H1 (cell line): ENCODE results near the gene RGS4. TPM values are rescaled to one million over a fixed set of nuclear protein-coding genes. Genes with fewer than 3 reads are reported as not detected.

ENCODE experiments used
- CTCF ChIA-PET: fragments of 300-600 bp; sonication (Branson Sonifier 250); formaldehyde crosslinking; loops from one replicate; lab custom pipeline; 2021; ENCODE audit not compliant: partially characterized antibody; lab: Charles Lee
- POLR2A ChIA-PET: fragments of 300-600 bp; sonication (Branson Sonifier 250); formaldehyde crosslinking; loops from one replicate; lab custom pipeline; 2021; ENCODE audit warnings: inconsistent platforms; ENCODE audit not compliant: partially characterized antibody; lab: Charles Lee
- DNase-seq, 2 experiments: peaks; one replicate each; pipeline versions ENCODE4 v3.0.0 to v3.0.0-alpha.2; 2010 to 2022; ENCODE audit warnings: low spot score in 2 of 2, low read depth in 1 of 2, mixed read lengths in 1 of 2
- FAIRE-seq: peaks from 2 replicates; lab custom pipeline; 2011; peaks lifted over from hg19 to GRCh38; lab: Jason Lieb, UNC
- H2AFZ ChIP-seq: 2 replicates; pipeline ENCODE4 v1.8.1; 2012; ENCODE audit warnings: low read length, inconsistent platforms
- H2AK5ac ChIP-seq: 2 replicates; pipeline ENCODE4 v1.6.1; 2013; ENCODE audit warnings: low read depth, low read length
- H2BK120ac ChIP-seq: replicated peaks from 2 replicates; pipeline ENCODE3; 2013; ENCODE audit warnings: low read depth, low read length, inconsistent platforms
- H2BK12ac ChIP-seq: 2 replicates; pipeline ENCODE4 v1.6.1; 2013; ENCODE audit warnings: low read depth, low read length
- H2BK15ac ChIP-seq: 2 replicates; pipeline ENCODE4 v1.6.1; 2013; ENCODE audit warnings: low read length
- H2BK20ac ChIP-seq: 2 replicates; pipeline ENCODE4 v1.6.1; 2013; ENCODE audit warnings: low read length
- H2BK5ac ChIP-seq: 2 replicates; pipeline ENCODE4 v1.6.1; 2013; ENCODE audit warnings: low read depth, low read length
- H3K14ac ChIP-seq: 2 replicates; pipeline ENCODE4 v1.6.1; 2013; ENCODE audit warnings: inconsistent platforms; ENCODE audit not compliant: insufficient read length
- H3K18ac ChIP-seq: 2 replicates; pipeline ENCODE4 v1.6.1; 2013; ENCODE audit warnings: low read length; ENCODE audit errors: extremely low read depth
- H3K23ac ChIP-seq: 2 replicates; pipeline ENCODE4 v1.6.1; 2013; ENCODE audit warnings: inconsistent platforms; ENCODE audit not compliant: insufficient read length
- H3K23me2 ChIP-seq: 2 replicates; pipeline ENCODE4 v1.6.1; 2013; ENCODE audit warnings: low read depth, low read length
- H3K27ac ChIP-seq: 2 replicates; pipeline ENCODE4 v1.6.1; 2011; ENCODE audit warnings: low read depth, low read length, inconsistent platforms
- H3K27me3 ChIP-seq, 4 experiments: replicated peaks in 1 of 4; 1 replicate in 1 of 4; 2 replicates in 3 of 4; pipeline versions ENCODE4 v1.6.1 to v1.8.1; 2011 to 2013; ENCODE audit warnings: low read length in 3 of 4, mild to moderate bottlenecking in 3 of 4, inconsistent platforms in 2 of 4, mixed read lengths in 2 of 4, moderate library complexity in 1 of 4; ENCODE audit not compliant: control insufficient read depth in 3 of 4, insufficient read depth in 3 of 4; ENCODE audit errors: extremely low read depth in 1 of 4
- H3K36me3 ChIP-seq, 4 experiments: 2 replicates each; pipeline versions ENCODE4 v1.6.1 to v1.8.1; 2011 to 2013; ENCODE audit warnings: mild to moderate bottlenecking in 4 of 4, low read length in 3 of 4, moderate library complexity in 2 of 4, control low read depth in 1 of 4, inconsistent platforms in 1 of 4; ENCODE audit not compliant: insufficient read depth in 4 of 4, control insufficient read depth in 2 of 4
- H3K4ac ChIP-seq: replicated peaks from 2 replicates; pipeline ENCODE3; 2013; ENCODE audit warnings: low read length, low read depth, mixed read lengths, inconsistent platforms; ENCODE audit not compliant: insufficient read length
- H3K4me1 ChIP-seq, 4 experiments: replicated peaks in 1 of 4; 1 replicate in 1 of 4; 2 replicates in 3 of 4; pipeline versions ENCODE4 v1.6.1 to v1.8.1; 2011 to 2013; ENCODE audit warnings: low read length in 3 of 4, inconsistent platforms in 2 of 4, mixed read lengths in 1 of 4; ENCODE audit not compliant: insufficient read depth in 4 of 4, control insufficient read depth in 3 of 4
- H3K4me2 ChIP-seq, 2 experiments: 2 replicates each; pipeline versions ENCODE4 v1.6.1 to v1.8.1; 2011 to 2013; ENCODE audit warnings: low read depth in 2 of 2, low read length in 2 of 2, control low read depth in 1 of 2, inconsistent platforms in 1 of 2, mild to moderate bottlenecking in 1 of 2; ENCODE audit not compliant: insufficient read depth in 1 of 2
- H3K4me3 ChIP-seq, 4 experiments: fragments of 200-600, 300-600 bp in 1 of 4; sonication (generic), shearing (Covaris generic), sonication (Bioruptor Twin) in 1 of 4; 2 replicates each; pipeline versions ENCODE4 v1.5.1 to v1.8.1; 2011 to 2016; ENCODE audit warnings: low read length in 4 of 4, low read depth in 3 of 4, control low read depth in 2 of 4, inconsistent platforms in 2 of 4, mild to moderate bottlenecking in 2 of 4, mixed read lengths in 1 of 4, moderate library complexity in 1 of 4; ENCODE audit not compliant: insufficient read depth in 2 of 4; ENCODE audit errors: extremely low read depth in 1 of 4
- H3K56ac ChIP-seq: replicated peaks from 2 replicates; pipeline ENCODE3; 2013; ENCODE audit warnings: low read depth, mild to moderate bottlenecking, mixed read lengths, low read length, inconsistent platforms; ENCODE audit not compliant: insufficient read length
- H3K79me1 ChIP-seq: 2 replicates; pipeline ENCODE4 v1.6.1; 2013; ENCODE audit warnings: low read depth, low read length, control low read depth
- H3K79me2 ChIP-seq, 2 experiments: 2 replicates each; pipeline versions ENCODE4 v1.6.1 to v1.8.1; 2012 to 2013; ENCODE audit warnings: low read length in 2 of 2, mild to moderate bottlenecking in 2 of 2, inconsistent platforms in 1 of 2; ENCODE audit not compliant: insufficient read depth in 2 of 2, control insufficient read depth in 1 of 2
- H3K9ac ChIP-seq, 4 experiments: replicated peaks in 1 of 4; 1 replicate in 1 of 4; 2 replicates in 3 of 4; pipeline versions ENCODE4 v1.6.1 to v1.8.1; 2011 to 2013; ENCODE audit warnings: low read depth in 3 of 4, low read length in 3 of 4, control low read depth in 2 of 4, mild to moderate bottlenecking in 2 of 4, moderate library complexity in 2 of 4, inconsistent platforms in 1 of 4; ENCODE audit errors: extremely low read depth in 1 of 4
- H3K9me3 ChIP-seq, 2 experiments: 2 replicates each; pipeline versions ENCODE4 v1.6.1 to v1.8.1; 2012 to 2013; ENCODE audit warnings: mild to moderate bottlenecking in 2 of 2, moderate library complexity in 2 of 2, control low read depth in 1 of 2, inconsistent platforms in 1 of 2, low read depth in 1 of 2, low read length in 1 of 2, mixed read lengths in 1 of 2; ENCODE audit not compliant: insufficient read depth in 2 of 2
- H4K20me1 ChIP-seq, 2 experiments: replicated peaks in 1 of 2; 2 replicates each; pipeline versions ENCODE3 to v1.8.1; 2011 to 2013; ENCODE audit warnings: inconsistent platforms in 2 of 2, low read length in 2 of 2, mild to moderate bottlenecking in 1 of 2; ENCODE audit not compliant: insufficient read depth in 2 of 2, control insufficient read depth in 1 of 2
- H4K5ac ChIP-seq: 2 replicates; pipeline ENCODE4 v1.6.1; 2013; ENCODE audit warnings: low read length, low read depth, mixed read lengths, inconsistent platforms; ENCODE audit not compliant: insufficient read length
- H4K8ac ChIP-seq: 2 replicates; pipeline ENCODE4 v1.8.0; 2013; ENCODE audit warnings: mild to moderate bottlenecking, moderate library complexity, low read length, inconsistent platforms; ENCODE audit not compliant: insufficient read depth; ENCODE audit errors: extremely low read depth
- H4K91ac ChIP-seq: replicated peaks from 2 replicates; pipeline ENCODE3; 2013; ENCODE audit warnings: low read length, mixed read lengths, inconsistent platforms; ENCODE audit not compliant: insufficient read length
- WGBS, 2 experiments: shearing (Covaris generic) in 1 of 2; methylation state at CpG; one replicate each; pipeline versions ENCODE4 v1.1.6 to v1.1.7; 2013 to 2015; ENCODE audit warnings: low lambda C conversion rate in 2 of 2, mixed read lengths in 2 of 2, inconsistent platforms in 1 of 2, low coverage in 1 of 2, missing lambda C conversion rate in 1 of 2; ENCODE audit not compliant: insufficient replicate concordance in 2 of 2, insufficient coverage in 1 of 2, insufficient read length in 1 of 2; ENCODE audit errors: extremely low coverage in 1 of 2, missing lambda C conversion rate in 1 of 2; 5-methylcytosine and 5-hydroxymethylcytosine counted together
- polyA plus RNA-seq, 7 experiments: library from polyadenylated mRNA; depleted of rRNA in 3 of 7; stranded (reverse) in 5 of 7; unstranded in 2 of 7; fragments of >200 nt in 5 of 7; fragments of 200-250 nt in 2 of 7; gene quantifications; 1 replicate in 5 of 7; 2 replicates in 1 of 7; 4 replicates in 1 of 7; pipeline versions ENCODE4 v1.2.1 to v1.2.3, GENCODE V29; 2011 to 2013; ENCODE audit warnings: missing spikeins in 2 of 7, mixed read lengths in 2 of 7
- total RNA-seq: library from RNA; stranded (reverse); fragmentation: NEBNext Ultra II Directional; extraction: Animal tissue kit (Norgen Biotek cat#: 25700); gene quantifications from 2 replicates; pipeline ENCODE4 v1.2.1, GENCODE V29; 2021

RGS4 gene
- total and polyA plus RNA-seq, 2 of the 8 experiments (the other 6 are each of a cell fraction or from before 2014, with no cell fraction given) = 0.26 to 0.74 TPM

DNA sequence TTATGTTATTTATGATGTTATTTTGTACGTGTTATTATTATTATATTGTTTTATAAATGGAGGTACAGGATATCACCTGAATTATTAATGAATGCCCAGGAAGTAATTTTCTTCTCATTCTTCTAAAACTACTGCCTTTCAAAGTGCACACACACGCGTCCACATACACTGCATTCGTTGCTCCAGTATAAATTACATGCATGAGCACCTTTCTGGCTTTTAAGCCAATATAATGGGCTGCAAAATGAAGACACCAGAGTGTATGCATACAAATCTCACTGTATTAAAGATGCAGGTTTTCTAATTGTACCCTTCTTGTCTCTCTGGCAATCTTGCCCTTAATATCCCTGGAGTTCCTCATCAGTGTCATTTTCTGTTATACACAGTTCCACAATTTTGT, 6.9 kb downstream of the RGS4 start:
- no peak overlapping the region for H3K27ac ChIP-seq
- H4K5ac ChIP-seq = no peak overlapping the region
- no peak overlapping the region for H3K56ac ChIP-seq
- H3K27me3 ChIP-seq = no peaks in the 10 kb centered on the region
- H2BK12ac ChIP-seq = no peak overlapping the region
- H3K18ac ChIP-seq = no peak overlapping the region
- no peak overlapping the region for H3K9ac ChIP-seq
- H3K23ac ChIP-seq = no peak overlapping the region
- DNase-seq (no peak), FAIRE-seq (no peak)
- H3K23me2 ChIP-seq = no peaks in the 10 kb centered on the region
- no peak overlapping the region for H3K4me2 ChIP-seq
- 90% methylated on average over 4 of the region's 4 CpGs; no CpG with 5 or more reads in 1 of the 2 experiments for WGBS, 2 experiments
- no peak overlapping the region for H2AFZ ChIP-seq
- peaks cover 0 to 5% of the 10 kb centered on the region in 2 experiments; a peak in 1 of 4 replicates for H3K9me3 ChIP-seq
- no peak overlapping the region for H3K4me3 ChIP-seq
- no peaks in the 10 kb centered on the region for H3K79me2 ChIP-seq
- POLR2A ChIA-PET = no interaction called here
- no peak overlapping the region for H2BK15ac ChIP-seq
- H4K8ac ChIP-seq = no peak overlapping the region
- no peak overlapping the region for H2AK5ac ChIP-seq
- H3K79me1 ChIP-seq = no peaks in the 10 kb centered on the region
- no peak overlapping the region for H2BK20ac ChIP-seq
- CTCF ChIA-PET = interaction anchor here (1.0 kb wide), 1 partner anchor 198 kb away, joined by 3 read pairs; no protein-coding TSS in a partner anchor
- no peak overlapping the region for H2BK120ac ChIP-seq
- H3K36me3 ChIP-seq = no peaks in the 10 kb centered on the region
- no peak overlapping the region for H3K14ac ChIP-seq
- H3K4me1 ChIP-seq = no peaks in the 10 kb centered on the region
- no peak overlapping the region for H3K4ac ChIP-seq
- no peak overlapping the region for H2BK5ac ChIP-seq
- H4K20me1 ChIP-seq = no peaks in the 10 kb centered on the region
- no peak overlapping the region for H4K91ac ChIP-seq
